GM18873 (cell line): Measurements from ENCODE around the gene FUBP3.
"Not testable (repeated sequence)": the region's sequence is repeated elsewhere in the genome, so short reads cannot be mapped to it uniquely, and the experiment has no call there.

Source experiments
- ATAC-seq: cut with Tn5 transposase; IDR thresholded peaks from one replicate; pipeline ENCODE4 v1.9.1; 2021; ENCODE audit warnings: mild to moderate bottlenecking, moderate library complexity, moderate number of reproducible peaks; ENCODE audit not compliant: unreplicated experiment, low FRiP score

FUBP3 gene

DNA sequence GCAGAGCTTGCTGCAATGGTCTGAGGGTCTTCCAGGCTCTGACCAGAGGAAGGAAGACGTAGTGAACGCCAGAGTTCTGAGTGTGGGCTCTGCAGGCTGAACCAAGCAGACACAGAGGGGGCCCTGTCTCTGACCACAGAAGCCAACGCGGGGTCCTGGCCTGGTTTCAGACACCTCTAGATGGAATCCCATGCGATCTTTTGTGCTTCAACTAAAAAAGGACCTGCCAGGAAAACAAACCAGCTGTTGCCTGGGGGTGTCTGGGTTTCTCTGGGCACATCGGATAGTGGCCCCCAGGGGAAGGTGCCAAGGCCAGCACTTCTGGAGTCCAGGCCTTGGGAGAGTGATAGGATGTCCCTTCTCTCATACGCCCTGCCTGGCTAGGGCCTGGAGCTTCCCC, 97.9 kb downstream of the FUBP3 start:
- no peak for ATAC-seq

DNA sequence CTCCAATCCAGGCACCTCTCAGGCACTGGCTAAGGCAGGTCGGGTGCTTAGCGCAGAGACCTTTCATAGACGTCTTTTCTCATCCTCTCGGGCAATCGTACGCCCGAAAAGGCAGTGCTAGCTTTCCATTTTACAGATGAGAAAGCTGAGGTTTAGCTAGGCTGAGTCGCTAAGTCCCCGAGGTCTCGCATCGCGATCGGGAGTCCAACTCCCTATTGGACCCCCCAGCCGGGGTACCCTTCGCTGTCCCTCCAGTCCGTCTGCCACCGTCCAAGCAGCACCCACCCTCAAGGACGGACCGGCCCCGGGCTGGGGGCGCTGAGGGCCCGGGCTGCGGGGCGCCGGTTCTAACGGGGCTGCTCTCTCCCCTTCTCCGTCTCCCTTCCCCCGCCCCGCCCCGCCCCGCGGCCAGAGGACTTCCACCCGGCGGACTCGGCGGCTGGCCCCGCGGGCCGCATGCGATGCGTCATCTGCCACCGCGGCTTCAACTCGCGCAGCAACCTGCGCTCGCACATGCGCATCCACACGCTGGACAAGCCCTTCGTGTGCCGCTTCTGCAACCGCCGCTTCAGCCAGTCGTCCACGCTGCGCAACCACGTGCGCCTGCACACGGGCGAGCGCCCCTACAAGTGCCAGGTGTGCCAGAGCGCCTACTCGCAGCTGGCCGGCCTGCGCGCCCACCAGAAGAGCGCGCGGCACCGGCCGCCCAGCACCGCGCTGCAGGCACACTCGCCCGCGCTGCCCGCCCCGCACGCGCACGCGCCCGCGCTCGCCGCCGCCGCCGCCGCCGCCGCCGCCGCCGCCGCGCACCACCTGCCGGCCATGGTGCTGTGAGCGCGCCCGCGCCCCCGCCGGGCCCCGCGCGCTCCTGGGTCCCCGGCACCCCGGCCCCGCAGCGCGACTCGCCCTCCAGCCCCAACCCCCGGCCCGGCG, 101.7 kb downstream of the FUBP3 start:
- no peak for ATAC-seq

DNA sequence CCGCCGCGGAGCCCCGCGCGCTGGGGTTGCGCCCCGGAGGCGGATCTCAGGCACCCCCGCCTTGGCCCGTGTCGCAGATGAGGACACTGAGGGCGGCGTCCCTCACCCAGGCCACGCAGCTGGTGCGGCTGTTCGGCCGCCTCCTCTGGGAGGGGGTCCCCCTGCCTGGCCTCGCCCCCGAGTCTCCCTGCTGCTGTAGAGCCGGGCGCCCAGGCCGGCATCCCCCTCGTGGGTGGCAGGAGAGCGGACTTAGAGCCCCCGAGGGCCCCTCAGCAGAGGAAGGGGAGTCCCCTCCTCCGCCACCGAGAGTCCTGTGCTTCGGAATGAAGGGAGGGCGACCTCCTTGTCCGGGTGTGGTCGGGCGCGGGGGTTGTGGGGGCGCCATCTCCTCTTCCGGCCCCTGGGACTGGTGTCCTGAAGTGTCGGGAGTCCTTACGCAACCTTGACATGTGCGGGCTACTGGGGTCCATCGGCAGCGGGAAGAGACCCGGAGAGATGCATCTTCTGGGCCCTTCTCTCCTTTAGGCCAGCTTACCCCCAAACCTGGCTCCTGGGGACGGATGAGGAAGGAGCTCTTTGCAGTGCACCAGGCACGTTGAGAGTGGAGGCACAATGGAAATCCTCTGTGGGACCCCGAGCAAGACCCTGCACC, 102.5 kb downstream of the FUBP3 start:
- no peak for ATAC-seq

DNA sequence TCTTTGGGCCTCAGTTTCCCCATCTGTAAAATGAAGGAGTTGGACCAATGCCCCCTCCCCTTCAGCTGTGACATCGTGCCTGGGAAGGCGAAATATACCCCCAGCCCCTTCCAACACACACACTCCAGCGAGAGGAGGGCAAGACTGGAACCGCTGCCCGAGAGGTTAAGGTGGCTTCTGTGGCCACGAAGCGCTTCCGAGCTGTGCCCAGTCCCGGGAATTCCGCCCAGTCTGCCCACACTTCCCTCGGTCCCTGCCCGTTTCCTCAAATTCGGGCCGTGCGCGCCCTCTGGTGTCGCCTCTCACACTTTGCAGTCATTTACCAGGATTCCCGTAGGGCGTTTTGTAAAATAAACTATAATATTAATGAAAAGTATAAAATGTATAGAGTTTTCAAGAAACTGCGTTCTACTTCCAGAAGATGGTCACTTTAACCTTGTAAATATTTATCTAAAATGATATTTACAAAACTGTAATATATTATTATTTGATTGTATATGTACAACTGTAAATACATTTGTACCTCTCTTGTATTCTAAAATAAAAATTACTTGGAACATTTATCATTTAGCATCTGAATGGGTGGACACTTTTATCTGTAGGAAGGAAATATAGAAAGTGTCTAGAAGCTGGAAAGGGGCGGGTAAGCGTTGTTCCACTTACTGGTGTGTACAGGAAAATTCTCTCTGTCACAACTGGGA, 103.2 kb downstream of the FUBP3 start:
- ATAC-seq: no peak

- no peak for ATAC-seq
Observed at GRCh38 chr9:130685104-130685503, 105.7 kb downstream of the FUBP3 start.

GRCh38 chr9:130685945-130686344, 106.6 kb downstream of the FUBP3 start:
- not testable (repeated sequence) for ATAC-seq

GRCh38 chr9:130687615-130688014, 108.2 kb downstream of the FUBP3 start:
- no peak for ATAC-seq
